ENCODE results near the gene PCCA.

Gene PCCA

GRCh38 chr13:100262404-100262803 lies 173.5 kb downstream of the PCCA start:
- H3K18ac ChIP-seq (ENCODE audit: low read length) = no peak overlapping the region
- H3K23ac ChIP-seq (ENCODE audit: low read length) = no peak overlapping the region
- H3K36me3 ChIP-seq (ENCODE audit: control insufficient read depth, insufficient read depth, low read length) = no peaks in the 10 kb centered on the region
- no peak overlapping the region for H2AK5ac ChIP-seq (ENCODE audit: low read length)
- no peaks in the 10 kb centered on the region for H3K79me1 ChIP-seq (ENCODE audit: low read length)
- no CpG with 5 or more reads among the region's 3 CpGs for WGBS (ENCODE audit: extremely low coverage, insufficient coverage, low lambda C conversion rate)
- no peak for DNase-seq
- H3K4me2 ChIP-seq (ENCODE audit: low read length) = no peak overlapping the region
- no peak overlapping the region for H2BK120ac ChIP-seq (ENCODE audit: low read depth, low read length)
- no peak overlapping the region for H3K4me3 ChIP-seq (ENCODE audit: low read length)
- no peak overlapping the region for H2BK5ac ChIP-seq (ENCODE audit: low read length)
- no peak overlapping the region for H3K4ac ChIP-seq (ENCODE audit: low read depth, low read length)
- no peak overlapping the region for H3K27ac ChIP-seq (ENCODE audit: low read depth, low read length)
- H2BK15ac ChIP-seq (replicated peaks; ENCODE audit: low read depth) = no peak overlapping the region
- no peaks in the 10 kb centered on the region for H3K79me2 ChIP-seq (ENCODE audit: control insufficient read depth, insufficient read depth, low read length)
- no peak overlapping the region for H4K8ac ChIP-seq (ENCODE audit: low read depth, low read length)
- H3K56ac ChIP-seq (ENCODE audit: low read length) = no peak overlapping the region
- H4K5ac ChIP-seq (ENCODE audit: low read length) = no peak overlapping the region
- H3K27me3 ChIP-seq (ENCODE audit: insufficient read depth, low read length, poor library complexity) = no peaks in the 10 kb centered on the region
- H3K9ac ChIP-seq (ENCODE audit: low read length) = no peak overlapping the region
- H3K4me1 ChIP-seq (ENCODE audit: control insufficient read depth, low read depth, low read length) = no peaks in the 10 kb centered on the region

- H4K5ac ChIP-seq (ENCODE audit: low read length) = no peak overlapping the region
- no peaks in the 10 kb centered on the region for H3K4me1 ChIP-seq (ENCODE audit: control insufficient read depth, low read depth, low read length)
- no peak overlapping the region for H2BK120ac ChIP-seq (ENCODE audit: low read depth, low read length)
- no peak overlapping the region for H3K56ac ChIP-seq (ENCODE audit: low read length)
- H3K36me3 ChIP-seq (ENCODE audit: control insufficient read depth, insufficient read depth, low read length) = no peaks in the 10 kb centered on the region
- H3K4me2 ChIP-seq (ENCODE audit: low read length) = no peak overlapping the region
- no peak overlapping the region for H2AK5ac ChIP-seq (ENCODE audit: low read length)
- H3K27me3 ChIP-seq (ENCODE audit: insufficient read depth, low read length, poor library complexity) = no peaks in the 10 kb centered on the region
- no peak overlapping the region for H2BK15ac ChIP-seq (replicated peaks; ENCODE audit: low read depth)
- H2BK5ac ChIP-seq (ENCODE audit: low read length) = no peak overlapping the region
- no peak overlapping the region for H4K8ac ChIP-seq (ENCODE audit: low read depth, low read length)
- H3K4me3 ChIP-seq (ENCODE audit: low read length) = no peak overlapping the region
- no peak for DNase-seq
- no peaks in the 10 kb centered on the region for H3K79me2 ChIP-seq (ENCODE audit: control insufficient read depth, insufficient read depth, low read length)
- no CpG with 5 or more reads among the region's 2 CpGs for WGBS (ENCODE audit: extremely low coverage, insufficient coverage, low lambda C conversion rate)
- no peak overlapping the region for H3K18ac ChIP-seq (ENCODE audit: low read length)
- peak overlapping the region; percentile 36 for H3K4ac ChIP-seq (ENCODE audit: low read depth, low read length)
- H3K27ac ChIP-seq (ENCODE audit: low read depth, low read length) = no peak overlapping the region
- H3K9ac ChIP-seq (ENCODE audit: low read length) = no peak overlapping the region
- H3K23ac ChIP-seq (ENCODE audit: low read length) = no peak overlapping the region
- no peaks in the 10 kb centered on the region for H3K79me1 ChIP-seq (ENCODE audit: low read length)
These were observed 177.1 kb downstream of the PCCA start for GRCh38 chr13:100266026-100266425.

- H3K4me3 ChIP-seq (ENCODE audit: low read length) = no peak overlapping the region
- no peak overlapping the region for H3K56ac ChIP-seq (ENCODE audit: low read length)
These were observed 180.9 kb downstream of the PCCA start for GRCh38 chr13:100269837-100270236.

GRCh38 chr13:100273138-100273537 lies 184.2 kb downstream of the PCCA start:
- Histone ChIP-seq H3K23ac (ENCODE audit: low read length) (no peak overlapping the region), H3K79me2 (ENCODE audit: control insufficient read depth, insufficient read depth, low read length) (no peaks in the 10 kb centered on the region), H2BK5ac (ENCODE audit: low read length) (no peak overlapping the region), H3K9ac (ENCODE audit: low read length) (no peak overlapping the region), H3K4me2 (ENCODE audit: low read length) (no peak overlapping the region), H2BK120ac (ENCODE audit: low read depth, low read length) (no peak overlapping the region), H4K5ac (ENCODE audit: low read length) (no peak overlapping the region), H3K4me3 (ENCODE audit: low read length) (no peak overlapping the region), H3K4me1 (ENCODE audit: control insufficient read depth, low read depth, low read length) (no peaks in the 10 kb centered on the region), H2AK5ac (ENCODE audit: low read length) (no peak overlapping the region), H4K8ac (ENCODE audit: low read depth, low read length) (no peak overlapping the region), H3K79me1 (ENCODE audit: low read length) (peaks cover 4% of the 10 kb centered on the region), H3K18ac (ENCODE audit: low read length) (no peak overlapping the region), H2BK15ac (replicated peaks; ENCODE audit: low read depth) (no peak overlapping the region), H3K27ac (ENCODE audit: low read depth, low read length) (no peak overlapping the region), H3K27me3 (ENCODE audit: insufficient read depth, low read length, poor library complexity) (no peaks in the 10 kb centered on the region), H3K56ac (ENCODE audit: low read length) (no peak overlapping the region), H3K36me3 (ENCODE audit: control insufficient read depth, insufficient read depth, low read length) (no peaks in the 10 kb centered on the region), H3K4ac (ENCODE audit: low read depth, low read length) (no peak overlapping the region)
- WGBS (ENCODE audit: extremely low coverage, insufficient coverage, low lambda C conversion rate) = no CpG with 5 or more reads among the region's 6 CpGs
- DNase-seq = no peak

More at GRCh38 chr13:100269837-100270236, 180.9 kb downstream of the PCCA start:
- H3K18ac ChIP-seq (ENCODE audit: low read length) = no peak overlapping the region
- H3K4ac ChIP-seq (ENCODE audit: low read depth, low read length) = no peak overlapping the region
- H3K4me1 ChIP-seq (ENCODE audit: control insufficient read depth, low read depth, low read length) = no peaks in the 10 kb centered on the region
- H3K27ac ChIP-seq (ENCODE audit: low read depth, low read length) = no peak overlapping the region
- H3K4me2 ChIP-seq (ENCODE audit: low read length) = no peak overlapping the region
- no peak overlapping the region for H3K9ac ChIP-seq (ENCODE audit: low read length)
- WGBS (ENCODE audit: extremely low coverage, insufficient coverage, low lambda C conversion rate) = no CpG with 5 or more reads among the region's 2 CpGs
- no peak overlapping the region for H2BK15ac ChIP-seq (replicated peaks; ENCODE audit: low read depth)
- H2BK120ac ChIP-seq (ENCODE audit: low read depth, low read length) = no peak overlapping the region
- no peaks in the 10 kb centered on the region for H3K79me2 ChIP-seq (ENCODE audit: control insufficient read depth, insufficient read depth, low read length)
- no peak overlapping the region for H3K23ac ChIP-seq (ENCODE audit: low read length)
- H3K79me1 ChIP-seq (ENCODE audit: low read length) = peaks cover 4% of the 10 kb centered on the region
- no peak overlapping the region for H2BK5ac ChIP-seq (ENCODE audit: low read length)
- no peak overlapping the region for H4K8ac ChIP-seq (ENCODE audit: low read depth, low read length)
- no peaks in the 10 kb centered on the region for H3K36me3 ChIP-seq (ENCODE audit: control insufficient read depth, insufficient read depth, low read length)
- H3K27me3 ChIP-seq (ENCODE audit: insufficient read depth, low read length, poor library complexity) = no peaks in the 10 kb centered on the region
- H2AK5ac ChIP-seq (ENCODE audit: low read length) = no peak overlapping the region
- DNase-seq = no peak
- no peak overlapping the region for H4K5ac ChIP-seq (ENCODE audit: low read length)

GRCh38 chr13:100273552-100273951 lies 184.7 kb downstream of the PCCA start:
- Histone ChIP-seq H3K4me2 (ENCODE audit: low read length) (no peak overlapping the region), H3K27me3 (ENCODE audit: insufficient read depth, low read length, poor library complexity) (no peaks in the 10 kb centered on the region), H3K23ac (ENCODE audit: low read length) (no peak overlapping the region), H3K36me3 (ENCODE audit: control insufficient read depth, insufficient read depth, low read length) (no peaks in the 10 kb centered on the region), H2BK120ac (ENCODE audit: low read depth, low read length) (no peak overlapping the region), H3K18ac (ENCODE audit: low read length) (no peak overlapping the region), H3K56ac (ENCODE audit: low read length) (no peak overlapping the region), H4K8ac (ENCODE audit: low read depth, low read length) (no peak overlapping the region), H3K79me2 (ENCODE audit: control insufficient read depth, insufficient read depth, low read length) (no peaks in the 10 kb centered on the region), H3K4ac (ENCODE audit: low read depth, low read length) (no peak overlapping the region), H4K5ac (ENCODE audit: low read length) (no peak overlapping the region), H2BK5ac (ENCODE audit: low read length) (no peak overlapping the region), H2BK15ac (replicated peaks; ENCODE audit: low read depth) (no peak overlapping the region), H3K27ac (ENCODE audit: low read depth, low read length) (no peak overlapping the region), H3K79me1 (ENCODE audit: low read length) (peaks cover 4% of the 10 kb centered on the region), H3K4me1 (ENCODE audit: control insufficient read depth, low read depth, low read length) (no peaks in the 10 kb centered on the region), H3K9ac (ENCODE audit: low read length) (no peak overlapping the region), H3K4me3 (ENCODE audit: low read length) (no peak overlapping the region), H2AK5ac (ENCODE audit: low read length) (no peak overlapping the region)
- no peak for DNase-seq
- no CpG with 5 or more reads among the region's 6 CpGs for WGBS (ENCODE audit: extremely low coverage, insufficient coverage, low lambda C conversion rate)

GRCh38 chr13:100274942-100275506 lies 186.1 kb downstream of the PCCA start:
- Histone ChIP-seq H2BK120ac (ENCODE audit: low read depth, low read length) (no peak overlapping the region), H3K18ac (ENCODE audit: low read length) (no peak overlapping the region), H3K36me3 (ENCODE audit: control insufficient read depth, insufficient read depth, low read length) (no peaks in the 10 kb centered on the region), H4K5ac (ENCODE audit: low read length) (no peak overlapping the region), H3K27me3 (ENCODE audit: insufficient read depth, low read length, poor library complexity) (no peaks in the 10 kb centered on the region), H4K8ac (ENCODE audit: low read depth, low read length) (no peak overlapping the region), H2BK15ac (replicated peaks; ENCODE audit: low read depth) (no peak overlapping the region), H3K4me2 (ENCODE audit: low read length) (no peak overlapping the region), H3K79me2 (ENCODE audit: control insufficient read depth, insufficient read depth, low read length) (no peaks in the 10 kb centered on the region), H3K79me1 (ENCODE audit: low read length) (peaks cover 4% of the 10 kb centered on the region), H3K27ac (ENCODE audit: low read depth, low read length) (no peak overlapping the region), H3K9ac (ENCODE audit: low read length) (no peak overlapping the region), H3K23ac (ENCODE audit: low read length) (no peak overlapping the region), H3K4ac (ENCODE audit: low read depth, low read length) (no peak overlapping the region), H3K56ac (ENCODE audit: low read length) (peak overlapping the region; percentile 22), H2BK5ac (ENCODE audit: low read length) (no peak overlapping the region), H3K4me1 (ENCODE audit: control insufficient read depth, low read depth, low read length) (no peaks in the 10 kb centered on the region), H3K4me3 (ENCODE audit: low read length) (no peak overlapping the region), H2AK5ac (ENCODE audit: low read length) (no peak overlapping the region)
- no CpG with 5 or more reads among the region's 12 CpGs for WGBS (ENCODE audit: extremely low coverage, insufficient coverage, low lambda C conversion rate)
- DNase-seq = peak; percentile 54

Data from mesendoderm (in vitro differentiated cells).